ENCODE measurements around the gene PTPRT.
"Not testable (repeated sequence)": the region's sequence is repeated elsewhere in the genome, so short reads cannot be mapped to it uniquely, and the experiment has no call there.

PTPRT gene

GRCh38 chr20:42915081-42915480, 274.6 kb downstream of the PTPRT start:
- Histone ChIP-seq H3K4me3 (ENCODE audit: low read depth, low read length) (no peak overlapping the region), H3K27me3 (no peaks in the 10 kb centered on the region), H3K4me1 (no peaks in the 10 kb centered on the region), H3K9me3 (no peaks in the 10 kb centered on the region), H3K36me3 (no peaks in the 10 kb centered on the region)
- DNase-seq: no peak
- TF ChIP-seq CTCF (IDR thresholded peaks at IDR 0.05; ENCODE audit: low read depth, low read length): no peak

GRCh38 chr20:42914302-42914701, 275.4 kb downstream of the PTPRT start:
- no peak for TF ChIP-seq CTCF (IDR thresholded peaks at IDR 0.05; ENCODE audit: low read depth, low read length)
- Histone ChIP-seq H3K4me1 (no peaks in the 10 kb centered on the region), H3K4me3 (ENCODE audit: low read depth, low read length) (no peak overlapping the region), H3K36me3 (no peaks in the 10 kb centered on the region), H3K27me3 (no peaks in the 10 kb centered on the region), H3K9me3 (no peaks in the 10 kb centered on the region)
- no peak for DNase-seq

- not testable (repeated sequence) for DNase-seq, H3K36me3 ChIP-seq, H3K9me3 ChIP-seq
These were observed 278.9 kb downstream of the PTPRT start for GRCh38 chr20:42910808-42911207.

GRCh38 chr20:42907730-42908129, 282.0 kb downstream of the PTPRT start:
- no peaks in the 10 kb centered on the region; the same call in 1 of the 2 replicates for H3K9me3 ChIP-seq
- no peaks in the 10 kb centered on the region for H3K36me3 ChIP-seq
- no peaks in the 10 kb centered on the region for H3K27me3 ChIP-seq
- no peak for TF ChIP-seq CTCF (IDR thresholded peaks at IDR 0.05; ENCODE audit: low read depth, low read length)
- H3K4me1 ChIP-seq: no peaks in the 10 kb centered on the region
- H3K4me3 ChIP-seq (ENCODE audit: low read depth, low read length): no peak overlapping the region
- no peak for DNase-seq

More at GRCh38 chr20:42910808-42911207, 278.9 kb downstream of the PTPRT start:
- H3K4me1 ChIP-seq; H3K27me3 ChIP-seq; H3K4me3 ChIP-seq (ENCODE audit: low read depth, low read length): not testable (repeated sequence)

- Histone ChIP-seq H3K9me3 (no peaks in the 10 kb centered on the region; the same call in 1 of the 2 replicates), H3K4me1 (no peaks in the 10 kb centered on the region), H3K4me3 (ENCODE audit: low read depth, low read length) (no peak overlapping the region), H3K36me3 (no peaks in the 10 kb centered on the region), H3K27me3 (no peaks in the 10 kb centered on the region)
- TF ChIP-seq CTCF (IDR thresholded peaks at IDR 0.05; ENCODE audit: low read depth, low read length): no peak
- no peak for DNase-seq
These were observed 283.6 kb downstream of the PTPRT start for GRCh38 chr20:42906120-42906519.

GRCh38 chr20:42902509-42902908, 287.2 kb downstream of the PTPRT start:
- no peak for TF ChIP-seq CTCF (IDR thresholded peaks at IDR 0.05; ENCODE audit: low read depth, low read length)
- Histone ChIP-seq H3K4me1 (no peaks in the 10 kb centered on the region), H3K36me3 (no peaks in the 10 kb centered on the region), H3K9me3 (no peaks in the 10 kb centered on the region; the same call in 1 of the 2 replicates), H3K4me3 (ENCODE audit: low read depth, low read length) (no peak overlapping the region), H3K27me3 (no peaks in the 10 kb centered on the region)
- no peak for DNase-seq
